ENCODE results near the gene TCHP. TPM values are rescaled to one million over a fixed set of nuclear protein-coding genes. Genes with fewer than 3 reads are reported as not detected.

TCHP gene
- polyA plus RNA-seq, 4 donors, result 7.0 to 25.5 (median 11.5) TPM

Other genes with a start within 250 kb of the TCHP start
- gene FAM222A, start 186.4 kb upstream of the TCHP start, polyA plus RNA-seq, result 1 to 10 TPM; 1.6 to 7.5 (median 4.7) TPM
- gene TRPV4, start 66.9 kb upstream of the TCHP start, polyA plus RNA-seq, result 1 to 10 TPM in 1 of 4 donors, under 1 TPM in 1, not detected in 2; 0.39 to 2.2 TPM
- 10 to 100 TPM; 16.6 to 35.5 (median 32.1) TPM for gene GLTP, start 19.7 kb upstream of the TCHP start, polyA plus RNA-seq
- gene GIT2, start 96.1 kb downstream of the TCHP start, polyA plus RNA-seq, result 10 to 100 TPM in 2 of 4 donors, 1 to 10 TPM in 2; 7.0 to 32.6 (median 9.0) TPM
- 10 to 100 TPM; 15.5 to 27.5 (median 21.2) TPM for gene ANKRD13A, start 99.2 kb downstream of the TCHP start, polyA plus RNA-seq
- 10 to 100 TPM in 2 of 4 donors, 1 to 10 TPM in 2; 5.4 to 32.4 (median 8.1) TPM for gene C12orf76, start 148.2 kb downstream of the TCHP start, polyA plus RNA-seq
- 10 to 100 TPM in 1 of 4 donors, 1 to 10 TPM in 2, under 1 TPM in 1; 0.54 to 10.2 (median 2.6) TPM for gene IFT81, start 224.1 kb downstream of the TCHP start, polyA plus RNA-seq

Data from small intestine (tissue), 4 donors.